AG09319 (cell line): ENCODE measurements around the gene PRKAB2.
"Not testable (repeated sequence)": the region's sequence is repeated elsewhere in the genome, so short reads cannot be mapped to it uniquely, and the experiment has no call there.

Source experiments
- DNase-seq: peaks from one replicate; pipeline ENCODE4 v3.0.0-alpha.2; 2010; ENCODE audit warnings: low read depth; ENCODE audit errors: extremely low read depth
- CTCF ChIP-seq: IDR thresholded peaks from 2 replicates; pipeline ENCODE4 v1.5.1; 2011; ENCODE audit warnings: low read depth, mild to moderate bottlenecking, inconsistent platforms, low read length, moderate library complexity

Gene PRKAB2

GRCh38 chr1:147115496-147115895 is 56.8 kb downstream of the PRKAB2 start:
- TF ChIP-seq CTCF = no peak
- DNase-seq = no peak

DNA sequence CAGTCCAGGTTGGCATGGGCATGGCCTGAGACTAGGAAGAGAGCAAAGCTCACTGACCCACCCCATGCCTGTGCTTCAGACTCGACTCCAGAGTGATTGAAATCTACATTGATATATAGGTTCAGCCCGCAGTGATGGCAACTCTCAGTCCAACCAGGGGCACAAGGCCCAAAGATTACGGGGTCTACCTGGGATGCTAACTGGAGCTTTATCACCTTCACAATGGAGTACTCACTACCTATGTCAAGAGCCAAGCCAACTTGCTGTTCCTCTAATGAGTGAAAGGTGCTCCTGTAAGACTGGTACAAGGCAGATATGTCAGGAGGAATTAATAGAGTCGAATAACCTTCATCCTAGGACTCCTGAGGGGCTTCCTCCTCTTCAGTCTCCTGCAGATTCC is 57.2 kb downstream of the PRKAB2 start:
- not testable (repeated sequence) for DNase-seq

DNA sequence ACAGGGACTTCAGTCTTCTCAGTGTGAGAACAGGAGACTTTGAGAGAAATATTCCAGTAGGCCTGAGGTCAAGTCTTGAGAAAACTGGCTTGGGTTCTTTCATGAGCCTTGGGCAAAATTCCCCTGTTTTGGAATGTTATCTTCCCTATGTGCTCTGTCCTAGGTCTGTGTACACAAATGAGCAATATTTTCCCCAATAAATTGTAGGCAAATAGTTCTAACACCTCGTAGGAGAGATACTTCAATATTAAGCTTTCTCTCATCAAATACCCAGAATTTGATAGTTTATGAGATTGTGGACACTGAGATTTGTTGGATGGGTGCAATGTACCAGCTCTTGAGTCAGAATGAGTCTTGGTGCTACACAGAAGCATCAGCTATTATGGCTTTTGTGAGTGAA is 57.9 kb downstream of the PRKAB2 start:
- not testable (repeated sequence) for DNase-seq

GRCh38 chr1:147111381-147112130 is 60.7 kb downstream of the PRKAB2 start:
- no peak for TF ChIP-seq CTCF
- no peak for DNase-seq

DNA sequence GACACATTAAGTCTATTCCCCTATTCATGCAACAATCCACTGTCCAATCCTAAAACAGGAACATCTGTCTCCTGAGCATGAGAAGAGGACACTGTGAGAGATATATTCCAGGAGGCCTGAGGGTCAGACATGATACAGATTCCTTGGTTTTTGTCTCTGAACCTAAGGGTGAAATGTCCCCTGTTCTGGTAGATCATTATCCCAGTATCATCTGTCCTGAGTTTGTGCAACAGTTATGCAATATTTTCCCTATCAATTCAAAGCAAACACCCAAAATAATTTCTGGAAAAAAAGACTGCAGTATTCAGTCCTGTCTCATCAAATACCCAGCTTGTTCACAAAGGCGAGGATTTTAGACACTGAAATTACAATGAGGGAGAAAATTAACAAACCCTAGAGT is 61.4 kb downstream of the PRKAB2 start:
- TF ChIP-seq CTCF = no peak
- no peak for DNase-seq

DNA sequence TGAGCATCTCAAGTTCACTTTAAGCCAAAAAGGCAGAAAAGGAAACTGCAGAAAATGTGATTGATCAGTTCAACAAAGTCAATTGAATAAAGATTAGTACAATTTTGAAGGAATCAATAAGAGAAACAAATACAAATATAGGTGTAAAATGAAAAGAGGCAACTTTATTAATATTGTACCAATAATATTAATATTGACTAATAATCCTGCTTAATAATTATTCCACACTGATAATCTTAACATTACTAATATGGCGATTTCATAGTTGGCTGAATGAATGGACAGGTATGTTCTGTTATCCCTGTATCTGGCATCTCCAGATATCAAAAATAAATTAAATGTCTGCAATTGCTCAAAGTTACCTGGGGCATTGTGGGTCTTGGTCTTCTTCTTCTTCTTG is 61.8 kb downstream of the PRKAB2 start:
- no peak for DNase-seq
- TF ChIP-seq CTCF = no peak

GRCh38 chr1:147109762-147110161 is 62.5 kb downstream of the PRKAB2 start:
- DNase-seq = no peak
- no peak for TF ChIP-seq CTCF

DNA sequence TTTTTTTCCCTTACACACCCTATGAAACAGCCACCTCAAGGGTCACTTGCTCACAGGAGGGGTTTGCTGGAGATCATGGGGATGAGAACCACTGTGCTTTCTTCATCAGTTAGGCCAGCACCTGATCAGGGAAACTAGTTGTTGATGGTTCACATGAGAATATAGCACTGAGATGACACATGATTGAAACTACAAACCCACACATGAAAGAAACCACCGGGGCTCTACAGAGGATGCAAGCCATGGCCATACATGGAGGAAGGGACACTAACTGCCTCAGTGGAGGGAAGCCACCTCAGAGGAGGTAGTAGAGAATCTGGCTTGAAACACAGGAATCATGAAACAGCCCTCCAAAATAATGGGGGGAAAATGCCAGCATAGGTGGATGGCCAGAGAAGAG is 63.2 kb downstream of the PRKAB2 start:
- no peak for DNase-seq
- no peak for TF ChIP-seq CTCF

DNA sequence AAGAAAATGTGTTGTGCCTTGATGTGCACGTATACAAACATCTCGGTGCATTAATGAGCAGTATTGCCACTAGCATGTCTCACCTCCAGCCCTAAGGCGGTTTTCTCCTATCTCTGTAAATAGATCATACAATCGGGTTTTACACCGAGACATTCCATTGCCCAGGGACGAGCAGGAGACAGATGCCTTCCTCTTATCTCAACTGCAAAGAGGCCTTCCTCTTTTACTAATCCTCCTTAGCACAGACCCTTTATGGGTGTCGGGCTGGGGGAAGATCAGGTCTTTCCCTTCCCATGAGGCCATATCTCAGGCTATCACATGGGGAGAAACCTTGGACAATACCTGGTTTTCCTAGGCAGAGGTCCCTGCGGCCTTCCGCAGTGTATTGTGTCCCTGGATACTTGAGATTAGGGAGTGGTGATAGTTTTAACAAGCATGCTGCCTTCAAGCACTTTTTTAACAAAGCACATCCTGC is 65.8 kb downstream of the PRKAB2 start:
- DNase-seq = not testable (repeated sequence)
